HG02943 (cell line): Measurements from ENCODE around the gene RUNX3.

Experiments
- ATAC-seq: cut with Tn5 transposase; IDR thresholded peaks from one replicate; pipeline ENCODE4 v1.9.1; 2021; ENCODE audit warnings: mild to moderate bottlenecking, low read depth, moderate library complexity; ENCODE audit not compliant: unreplicated experiment

Gene RUNX3

DNA sequence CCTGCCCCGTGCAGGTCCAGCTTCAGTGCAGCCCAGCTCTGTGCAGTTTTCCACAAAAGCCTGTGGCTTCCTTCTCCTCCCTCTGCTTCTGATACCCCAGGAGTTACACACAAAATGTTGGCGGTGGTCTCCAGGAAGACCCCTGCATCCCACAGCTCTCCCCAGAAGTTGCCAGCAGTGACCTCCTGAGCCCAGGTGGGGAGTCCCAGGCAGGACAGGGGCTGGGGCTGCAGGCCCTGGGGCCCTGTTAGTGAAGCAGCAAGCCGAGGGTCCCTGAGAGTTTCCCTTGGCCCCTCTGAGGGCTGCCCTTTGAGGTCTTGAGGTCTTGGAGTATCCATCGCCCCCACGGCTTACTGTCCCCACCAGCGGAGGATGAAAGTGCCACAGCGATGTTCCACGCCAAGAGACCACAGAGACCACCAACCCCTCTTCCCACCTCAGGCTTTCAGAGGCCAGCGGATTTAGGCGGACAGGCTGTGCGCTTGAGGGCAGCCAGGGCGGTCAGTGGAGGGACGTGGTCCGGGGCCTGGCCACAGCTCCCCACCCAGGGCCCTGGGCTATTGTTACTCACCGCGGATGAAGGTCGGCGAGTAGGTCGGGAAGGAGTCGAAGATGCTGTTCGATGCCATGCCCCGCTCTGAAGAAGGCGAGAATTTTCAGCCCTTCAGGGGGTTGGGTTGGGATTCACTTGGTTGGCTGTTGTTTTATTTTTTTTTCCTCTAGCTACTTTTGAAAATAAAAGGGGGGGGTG, 34.0 kb upstream of the RUNX3 start:
- ATAC-seq: no peak

DNA sequence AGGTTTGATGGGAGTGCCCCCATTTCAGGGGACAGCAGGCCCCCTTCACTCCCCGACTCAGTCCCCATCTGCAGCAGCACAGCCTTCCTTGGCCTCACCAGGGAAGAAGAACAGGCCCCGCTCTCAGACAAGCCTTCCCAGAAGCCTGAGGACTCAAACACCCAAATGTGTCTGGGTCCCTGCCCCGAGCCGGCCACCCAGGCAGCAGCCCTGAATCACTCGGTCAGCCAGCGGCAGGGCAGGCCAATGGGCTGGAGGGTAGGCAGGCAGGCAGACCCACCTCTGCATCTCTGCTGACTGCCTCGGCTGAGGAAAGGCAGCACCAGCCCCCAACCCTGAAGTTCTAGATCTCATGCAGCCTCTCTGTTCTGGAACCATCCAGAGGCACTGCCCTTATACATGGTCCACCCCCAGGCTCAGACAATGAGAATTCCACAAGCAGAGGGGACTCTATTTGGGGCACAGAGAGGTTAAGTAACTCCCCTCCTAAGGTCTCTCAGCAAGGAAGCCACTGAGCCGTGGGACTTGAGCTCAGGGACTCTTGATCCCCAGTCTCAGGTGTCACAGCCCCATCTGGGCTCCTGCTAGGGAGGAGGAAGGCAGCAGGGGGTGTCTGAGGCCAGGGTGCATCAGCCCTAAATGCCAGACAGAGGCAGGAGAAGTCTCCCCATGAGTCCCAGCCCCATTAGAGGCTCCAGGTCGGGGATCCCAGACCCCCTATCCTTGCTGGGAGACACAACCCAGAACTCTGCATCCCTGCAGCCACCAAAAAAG, 33.2 kb upstream of the RUNX3 start:
- ATAC-seq: no peak

DNA sequence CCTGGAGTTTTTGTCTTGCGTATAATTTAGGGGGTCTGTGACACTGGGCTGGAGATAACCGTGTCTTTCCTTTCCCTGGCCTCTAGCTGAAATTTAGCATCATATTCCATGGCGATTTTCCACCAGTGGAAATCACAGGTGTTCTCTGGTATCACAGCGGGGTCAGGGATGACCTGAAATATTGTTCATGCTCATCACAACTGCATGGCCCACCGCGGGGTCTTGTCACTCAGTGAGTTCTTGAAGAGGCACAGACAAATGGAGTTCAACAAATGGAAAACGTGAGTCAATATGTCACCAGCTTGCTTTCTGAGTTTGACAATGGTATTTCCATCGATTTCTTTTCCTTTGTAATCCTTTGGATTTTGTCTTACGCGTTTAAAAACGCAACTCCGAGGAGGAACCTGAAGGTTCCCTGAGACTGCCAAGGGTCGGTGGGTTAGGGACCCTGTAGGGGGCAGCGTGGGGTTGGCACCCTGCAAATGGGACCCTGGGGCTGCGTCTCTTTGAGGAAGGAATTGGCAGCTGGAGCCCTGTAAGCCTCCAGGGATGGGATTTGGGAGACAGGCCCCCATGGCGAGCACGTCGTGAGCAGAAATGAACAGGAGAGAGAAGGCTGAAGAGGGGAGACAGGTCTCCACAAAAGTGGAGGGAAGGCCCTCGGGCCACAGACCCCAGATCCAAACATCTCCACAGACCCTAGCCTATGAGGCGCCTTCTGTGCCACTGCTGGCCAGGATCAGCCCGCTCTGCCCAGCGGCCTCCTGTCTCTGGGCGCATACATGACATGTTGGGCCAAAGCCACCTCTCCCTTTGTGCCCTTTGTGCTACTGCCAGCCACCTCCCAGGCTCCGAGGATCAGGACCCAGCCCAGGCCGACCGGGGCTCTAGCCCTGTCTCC, 32.1 kb upstream of the RUNX3 start:
- no peak for ATAC-seq

DNA sequence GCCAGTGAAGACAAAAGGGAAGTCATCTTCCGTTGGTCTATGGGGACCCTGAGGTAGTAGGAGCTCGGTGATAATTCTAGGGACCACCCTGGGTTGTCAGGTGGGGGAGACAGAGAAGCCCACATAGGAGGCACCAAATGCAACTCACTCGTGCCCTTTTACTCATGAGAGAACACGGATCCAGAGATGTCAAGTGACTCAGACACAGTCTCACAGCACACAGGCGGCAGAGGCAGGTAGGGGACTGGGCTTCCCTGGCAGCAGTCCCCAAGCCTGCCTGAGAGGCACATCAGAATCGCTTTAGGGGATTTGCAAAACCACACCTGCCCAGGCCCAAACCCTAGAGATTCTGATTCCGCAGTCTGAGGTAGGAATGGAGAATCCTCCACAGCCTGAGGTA, 31.3 kb upstream of the RUNX3 start:
- no peak for ATAC-seq

DNA sequence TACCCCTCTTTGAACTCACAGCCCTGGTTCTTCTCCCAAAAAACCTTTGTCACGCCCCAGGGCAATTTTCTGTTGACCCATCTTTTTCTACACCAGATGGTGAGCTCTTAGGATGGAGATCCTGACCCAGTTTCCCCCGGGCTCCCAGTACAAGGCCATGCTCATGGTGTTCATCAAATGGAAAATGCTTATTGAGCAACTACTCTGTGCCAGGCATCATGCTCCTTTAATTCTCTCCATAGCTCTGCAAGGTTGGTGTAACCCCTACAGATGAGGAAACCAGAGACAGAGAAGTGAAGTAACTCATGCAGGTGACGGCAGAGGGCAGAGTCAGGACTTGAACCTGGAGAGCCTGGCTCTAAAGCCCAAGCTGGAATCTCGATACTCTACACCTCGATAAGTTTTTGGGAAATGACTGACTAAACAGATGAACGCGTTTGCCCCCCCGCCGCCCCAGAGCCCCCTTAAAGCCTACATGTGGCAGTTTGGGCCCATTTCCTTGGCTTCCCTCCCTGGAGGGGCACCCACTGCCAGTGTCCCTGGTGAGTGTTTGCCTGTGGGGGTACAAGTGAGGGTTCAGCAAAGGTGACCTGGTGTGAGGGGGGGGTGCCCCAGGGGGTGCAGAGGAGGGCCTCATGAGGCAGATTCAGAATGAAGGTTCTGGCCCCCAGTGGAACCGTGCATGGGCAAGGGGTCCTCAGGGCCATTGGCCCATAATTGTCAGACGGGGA, 30.2 kb upstream of the RUNX3 start:
- ATAC-seq: no peak

DNA sequence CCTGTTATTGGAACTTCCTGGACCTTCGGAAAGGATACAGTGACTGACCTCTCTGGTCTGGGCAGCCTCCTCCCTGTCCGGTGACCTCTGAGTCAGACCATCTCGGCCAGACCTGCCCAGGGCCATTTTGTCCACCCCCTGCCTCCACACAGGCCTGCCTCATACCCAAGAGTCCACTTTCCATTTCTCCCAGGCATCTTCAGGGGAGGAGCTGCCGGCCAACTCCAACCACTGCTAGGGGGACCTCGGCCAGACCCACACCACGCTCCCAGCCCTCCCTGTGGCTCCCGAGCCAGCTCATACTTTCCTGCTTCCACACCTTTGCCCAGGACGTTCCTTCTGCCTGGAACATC, 29.5 kb upstream of the RUNX3 start:
- no peak for ATAC-seq

DNA sequence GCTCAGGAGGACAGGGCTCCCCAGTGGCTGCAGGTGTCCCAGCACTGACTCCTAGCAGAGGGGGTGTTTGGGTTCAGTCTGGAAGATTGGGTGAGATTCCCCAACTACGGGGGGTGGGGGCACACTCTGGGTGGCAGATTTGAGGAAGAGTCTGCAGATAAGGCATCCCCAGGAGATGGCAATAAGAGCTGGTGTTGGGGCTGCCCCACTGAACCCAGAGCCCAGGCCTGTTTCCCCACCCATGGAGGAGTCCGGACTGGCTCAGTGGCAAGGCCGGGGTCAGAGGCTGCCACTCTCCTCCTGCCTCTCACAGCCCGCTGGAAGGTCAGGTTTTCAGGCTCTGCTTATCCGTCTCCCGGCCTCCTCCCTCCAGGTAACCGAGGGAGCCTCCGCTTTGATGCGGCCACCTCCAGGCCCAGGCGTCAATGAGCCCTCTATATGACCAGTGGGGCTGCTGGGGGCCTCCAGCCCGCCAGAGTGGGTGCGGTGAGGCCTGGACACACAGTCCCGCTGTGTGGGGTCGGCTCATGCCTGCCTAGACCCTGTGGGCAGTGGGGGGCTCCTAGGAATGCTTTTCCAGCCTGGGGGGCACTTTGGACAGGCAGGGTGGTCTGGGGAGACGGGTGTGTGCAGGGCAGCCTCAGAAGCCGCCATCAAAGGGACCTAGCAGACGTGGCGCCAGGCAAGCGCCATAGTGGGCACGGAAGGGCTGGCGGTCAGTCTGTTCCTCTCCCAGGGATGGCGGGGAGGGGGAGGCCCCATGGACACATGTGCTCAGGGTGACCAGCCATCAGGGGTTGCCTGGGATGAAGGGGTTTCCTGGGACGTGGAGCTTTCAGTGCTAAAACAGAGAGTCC, 28.9 kb upstream of the RUNX3 start:
- ATAC-seq: no peak

DNA sequence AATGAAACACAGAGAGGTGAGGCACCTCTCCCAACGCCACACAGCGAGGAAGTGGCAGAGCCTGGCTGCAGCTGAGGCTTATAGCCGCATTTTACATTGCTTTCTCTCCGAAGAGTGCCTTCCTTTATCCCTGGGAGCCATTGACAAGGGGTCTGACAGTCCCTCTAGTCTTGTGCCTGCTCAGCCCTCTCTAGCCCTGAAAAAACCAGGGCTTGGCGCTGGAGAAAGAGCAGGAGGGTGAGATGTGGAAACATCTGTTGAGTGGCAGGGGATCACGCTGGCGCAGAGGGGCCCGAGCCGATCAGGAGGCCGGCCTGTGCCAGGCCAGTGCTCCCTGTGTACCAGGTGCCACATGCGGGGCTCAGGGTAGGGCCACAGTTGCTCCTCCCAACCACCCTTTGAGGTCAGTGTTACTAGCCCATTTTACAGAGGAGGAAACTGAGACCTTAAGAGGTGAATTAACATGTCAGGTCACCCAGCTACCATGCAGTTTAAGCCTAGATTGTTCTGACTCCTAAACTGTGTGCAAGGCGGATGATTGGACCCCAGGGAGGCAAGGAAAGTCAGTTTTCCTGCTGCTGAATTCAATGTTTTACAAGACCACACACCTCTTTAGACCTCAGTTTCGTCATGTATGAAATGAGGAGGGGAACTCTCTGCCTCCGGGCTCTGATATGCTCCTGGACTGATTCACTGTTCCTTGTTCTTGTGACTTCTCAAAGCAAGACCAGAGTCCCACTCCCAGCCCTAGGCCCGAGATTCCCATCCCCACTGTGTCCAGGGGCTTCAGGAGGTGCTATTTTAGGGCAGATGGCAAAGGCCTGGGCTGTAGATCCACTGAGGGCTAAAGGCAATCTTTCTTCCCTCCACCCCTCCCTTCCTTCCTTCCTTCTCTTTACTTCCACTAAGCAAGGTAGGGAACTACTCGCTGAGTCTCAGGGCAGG, 28.0 kb upstream of the RUNX3 start:
- no peak for ATAC-seq

DNA sequence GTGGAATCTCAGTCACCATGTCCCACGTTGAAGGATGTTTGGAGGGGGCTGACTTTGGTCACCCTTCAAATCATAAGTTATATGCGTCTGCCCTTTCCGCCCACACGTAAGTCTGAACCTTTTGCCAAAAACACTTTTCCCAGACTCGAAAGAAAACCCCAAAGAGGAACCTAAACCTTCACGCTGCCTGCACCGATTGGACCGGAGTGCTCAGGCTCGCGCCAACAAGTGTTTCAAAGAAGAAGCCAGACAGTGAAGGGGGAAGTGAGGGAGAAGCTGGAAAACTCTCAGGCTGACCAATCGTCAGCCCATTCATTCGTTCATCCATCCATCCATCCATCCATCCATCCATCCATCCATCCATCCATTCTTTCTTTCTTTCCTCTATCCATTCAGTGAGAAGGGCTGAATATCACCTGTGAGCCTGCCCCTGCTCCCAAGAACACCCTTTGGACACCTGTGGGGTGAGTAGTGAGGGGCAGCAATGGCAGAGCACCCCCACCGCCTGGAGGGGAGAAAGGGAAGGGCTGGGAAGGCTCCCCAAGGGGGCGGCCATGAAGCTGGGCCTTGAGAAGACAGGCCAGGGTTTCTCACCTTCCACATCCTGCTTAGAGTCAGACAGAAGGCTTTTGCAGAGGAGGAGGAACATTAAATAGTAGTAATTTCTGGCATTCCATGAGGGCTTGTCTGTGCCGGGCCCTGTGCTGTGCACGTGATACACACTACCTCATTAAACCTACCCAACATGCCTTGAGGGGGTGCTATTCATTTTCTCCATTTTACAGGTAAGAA, 27.1 kb upstream of the RUNX3 start:
- ATAC-seq: no peak

DNA sequence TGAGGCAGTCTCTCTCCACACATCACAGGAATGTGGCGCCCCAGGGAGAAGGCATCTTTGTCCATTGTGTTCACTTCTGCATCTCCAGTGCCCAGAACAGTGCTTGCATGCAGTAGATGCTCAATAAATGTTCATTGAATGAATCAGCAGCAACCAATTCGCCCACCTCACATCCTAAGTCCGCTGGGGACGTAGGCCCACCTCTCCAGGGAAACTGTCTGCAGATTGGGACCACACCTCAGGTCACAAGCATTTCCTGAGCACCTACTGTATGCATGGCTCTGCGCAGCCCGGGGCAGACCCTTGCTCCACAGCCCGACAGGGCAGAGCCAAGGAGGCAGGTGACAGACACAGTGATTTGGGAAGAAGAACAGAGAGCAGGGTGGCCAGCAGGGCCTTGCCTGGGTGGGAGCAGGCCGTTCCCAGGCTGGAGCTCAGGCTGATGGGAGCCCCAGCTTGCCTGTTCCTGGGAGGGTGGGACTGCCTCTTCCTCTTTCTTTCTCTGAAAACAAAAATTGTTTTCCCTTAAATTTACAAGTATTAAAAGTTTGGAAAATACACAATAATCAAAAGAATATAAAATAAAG, 25.8 kb upstream of the RUNX3 start:
- no peak for ATAC-seq

DNA sequence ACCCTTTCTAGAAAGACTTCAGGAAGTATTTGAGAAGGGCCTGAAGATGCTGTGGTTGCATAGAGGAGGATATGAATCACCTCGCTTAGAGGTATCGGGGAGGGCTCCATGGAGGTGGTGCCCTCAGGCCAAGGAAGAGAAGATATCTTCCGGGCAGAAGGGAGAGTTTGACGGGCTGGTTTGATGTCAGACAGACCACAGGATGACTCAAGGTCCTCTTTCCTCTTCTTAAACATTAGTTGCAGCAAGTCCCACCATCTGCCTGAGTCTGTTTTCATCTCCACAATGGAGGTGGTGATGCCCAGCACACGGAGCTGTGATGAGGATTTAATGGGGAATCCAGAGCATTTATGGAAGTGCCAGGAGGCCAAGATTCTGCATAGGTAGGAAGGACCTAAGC, 25.1 kb upstream of the RUNX3 start:
- no peak for ATAC-seq

DNA sequence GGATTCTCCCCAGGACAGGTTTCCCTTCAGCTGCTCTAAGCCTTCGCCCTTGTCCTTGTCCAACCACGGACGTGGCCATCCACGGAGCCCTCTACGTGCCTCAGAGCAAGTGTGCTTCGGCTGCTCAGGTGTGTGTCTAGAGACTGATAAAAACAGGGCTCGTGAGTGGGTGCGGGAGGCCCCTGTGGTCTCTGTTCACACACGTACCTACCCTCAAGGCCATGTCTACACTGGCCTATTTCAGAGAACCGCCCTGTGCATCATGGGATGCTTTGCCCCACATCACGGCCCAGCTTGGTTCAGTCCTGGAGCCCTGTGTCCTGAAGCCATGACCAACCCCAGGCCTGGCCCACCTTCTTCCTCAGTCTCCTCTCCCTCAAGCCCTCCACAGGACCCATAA, 24.6 kb upstream of the RUNX3 start:
- ATAC-seq: no peak

DNA sequence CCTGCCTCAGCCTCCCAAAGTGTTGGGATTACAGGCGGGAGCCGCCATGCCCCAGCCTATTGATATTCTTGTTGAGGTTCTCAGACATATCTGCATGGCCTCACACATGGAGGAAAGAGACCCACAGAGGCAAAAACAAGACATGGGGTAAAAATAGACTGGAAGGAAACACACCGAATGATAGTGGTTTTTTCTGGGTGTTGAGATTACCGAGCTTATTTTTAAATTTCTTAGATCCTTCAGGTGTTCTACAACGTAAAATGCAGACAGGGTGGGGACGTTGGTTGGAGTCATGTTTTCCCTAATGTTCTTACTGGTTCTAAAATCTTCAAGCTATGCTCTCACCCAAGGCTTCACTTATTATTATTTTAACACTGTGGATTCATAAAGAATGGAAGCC, 23.9 kb upstream of the RUNX3 start:
- no peak for ATAC-seq

DNA sequence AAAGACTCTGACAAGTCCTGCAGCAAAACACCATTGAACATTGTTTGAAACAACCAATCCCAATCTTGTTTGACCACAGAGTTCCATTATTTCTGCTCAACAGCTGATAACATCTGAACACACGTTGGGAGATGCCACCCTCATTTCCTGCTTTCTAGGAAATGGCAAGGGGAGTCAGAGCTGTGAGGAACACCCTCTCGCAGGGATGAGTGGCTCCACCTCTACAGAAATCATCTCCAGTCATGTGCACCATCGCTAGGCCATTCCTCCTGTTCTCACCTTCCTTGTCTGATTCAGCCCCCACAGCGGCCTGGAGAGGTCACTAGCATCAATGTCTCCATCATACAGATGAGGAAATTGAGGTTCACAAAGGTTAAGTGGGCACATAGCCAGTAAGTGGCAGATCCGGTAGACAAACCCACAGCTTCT, 22.4 kb upstream of the RUNX3 start:
- ATAC-seq: no peak

DNA sequence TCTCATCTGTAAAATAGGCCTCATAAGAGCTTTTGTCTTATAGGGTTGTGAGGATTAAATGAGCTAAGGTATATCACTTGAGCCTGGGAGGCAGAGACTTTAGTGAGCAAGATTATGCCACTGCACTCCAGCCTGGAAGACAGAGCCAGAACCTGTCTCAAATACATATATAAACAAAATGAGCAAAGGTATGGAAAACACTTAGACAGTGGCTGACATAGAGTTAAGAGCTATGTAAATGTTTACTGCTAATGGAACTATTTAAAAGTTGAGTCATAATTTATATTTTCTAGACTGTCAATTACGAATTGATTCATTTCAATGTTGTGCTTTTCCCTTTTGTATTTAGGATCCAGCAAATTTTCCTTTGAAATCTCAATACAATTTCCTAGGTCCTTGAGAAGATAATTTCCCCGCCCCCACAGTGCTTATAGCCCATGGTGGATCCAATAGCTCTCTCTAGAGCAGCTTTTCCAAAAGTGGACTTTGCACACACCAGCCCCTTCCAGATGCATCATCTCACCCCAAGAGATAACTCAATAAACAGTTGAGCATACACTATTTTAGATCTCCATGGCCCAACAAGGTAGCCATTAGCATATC, 21.8 kb upstream of the RUNX3 start:
- no peak for ATAC-seq

DNA sequence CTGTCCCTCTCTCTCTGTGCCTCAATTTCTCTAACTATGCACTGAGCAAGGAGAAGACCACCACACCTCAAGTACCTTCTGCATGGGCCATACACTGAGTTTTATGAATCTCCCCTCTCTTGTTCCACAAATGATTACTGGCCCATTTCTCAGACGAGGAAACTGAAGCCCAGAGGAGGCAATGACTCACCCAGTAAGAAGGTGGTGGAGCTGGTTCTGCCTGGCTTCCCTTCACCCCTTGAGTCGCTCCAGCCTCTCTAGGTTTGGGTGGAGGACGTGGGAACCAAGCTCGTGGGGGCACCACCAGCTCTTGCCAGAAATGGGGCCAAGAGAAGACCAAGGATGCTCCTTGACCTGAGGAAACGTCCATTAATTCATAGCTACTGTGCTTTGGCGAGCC, 21.3 kb upstream of the RUNX3 start:
- ATAC-seq: no peak

DNA sequence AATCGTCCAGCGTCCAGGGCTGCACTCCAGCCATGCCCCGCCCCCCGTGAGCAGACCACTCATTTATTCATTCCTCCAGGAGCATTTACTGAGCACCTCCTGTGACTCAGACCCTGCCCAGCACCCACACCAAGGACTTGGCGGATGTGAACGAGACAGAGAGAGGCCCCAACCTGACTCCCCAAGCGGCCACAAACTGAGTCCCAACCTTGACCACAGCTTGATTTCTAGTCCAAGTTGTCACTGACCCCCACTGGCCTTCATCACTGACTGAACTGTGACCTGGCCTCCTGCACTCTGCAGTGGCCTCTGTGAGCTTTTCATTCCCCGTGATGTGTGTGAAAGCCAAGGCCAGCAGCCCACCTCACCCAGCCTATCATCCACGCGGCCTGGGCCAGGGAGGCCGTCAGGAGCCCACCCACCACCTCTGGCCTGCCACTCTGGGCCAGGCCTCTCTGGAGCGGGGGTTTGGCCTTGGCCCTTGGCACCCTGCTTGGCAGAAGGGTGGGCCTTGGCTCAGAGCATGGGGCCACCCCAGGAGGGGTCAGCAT, 19.3 kb upstream of the RUNX3 start:
- no peak for ATAC-seq
